ENCODE data around the gene CCNC. TPM values are rescaled to one million over a fixed set of nuclear protein-coding genes. Genes with fewer than 3 reads are reported as not detected.

Gene CCNC
- total and polyA plus RNA-seq, 5 donors from 2014 or later, result 32.3 to 48.6 (median 46.6) TPM

DNA sequence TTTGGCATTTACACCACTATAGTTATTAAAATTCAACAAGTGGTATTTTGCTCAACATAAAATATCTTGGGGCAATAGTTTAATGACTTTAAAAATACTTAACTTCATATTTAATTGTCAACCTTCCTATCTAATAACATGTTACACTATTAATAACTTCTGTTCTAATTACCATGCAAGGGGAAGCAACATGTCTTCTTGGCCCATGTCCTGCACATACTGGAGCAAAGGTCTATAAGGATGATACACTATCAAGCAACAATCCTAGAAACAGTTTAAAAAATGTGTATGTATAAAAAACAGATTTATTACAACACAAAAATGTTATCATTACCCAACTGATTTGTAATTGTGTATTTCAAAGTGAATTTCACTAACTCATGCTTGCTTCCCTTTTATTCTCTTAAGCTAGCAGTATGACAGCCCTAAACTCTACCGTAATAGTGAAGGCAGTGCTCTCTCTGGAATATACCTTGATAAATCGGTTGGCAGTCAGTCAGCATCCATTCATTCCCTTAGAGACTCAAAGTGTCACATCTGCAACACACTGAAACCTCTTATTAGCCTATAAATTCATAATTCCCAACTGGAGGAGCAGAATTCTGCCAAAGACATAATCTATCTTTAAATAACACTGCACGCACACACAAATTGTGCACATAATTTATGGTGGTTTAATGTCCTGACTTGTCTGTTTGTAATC, 18.3 kb downstream of the CCNC start:
- no peaks in the 10 kb centered on the region for H3K4me1 ChIP-seq (ENCODE audit: control insufficient read depth, insufficient read depth, low read length, poor library complexity, severe bottlenecking)
- H3K27me3 ChIP-seq (ENCODE audit: control insufficient read depth, insufficient read depth, low read length), result no peaks in the 10 kb centered on the region
- H3K36me3 ChIP-seq (ENCODE audit: control insufficient read depth, insufficient read depth, low read length), result peaks cover 41% of the 10 kb centered on the region
- no peak overlapping the region for H3K4me3 ChIP-seq (ENCODE audit: low read depth, low read length)
- peaks cover 4% of the 10 kb centered on the region for H3K27me3 Mint-ChIP-seq
- no peak overlapping the region for H3K27ac ChIP-seq (ENCODE audit: insufficient read depth, low read length, poor library complexity, severe bottlenecking)
- ATAC-seq (ENCODE audit: low read depth in 2 of 2) (no peak), DNase-seq (no peak)
- no peak overlapping the region for H3K4me3 Mint-ChIP-seq
- peaks cover 37% of the 10 kb centered on the region for H3K36me3 Mint-ChIP-seq
- no peaks in the 10 kb centered on the region for H3K9me3 Mint-ChIP-seq
- peak overlapping the region in 2 of 3 donors; percentile 68 to 77 for H3K27ac Mint-ChIP-seq
- H3K9me3 ChIP-seq (ENCODE audit: control insufficient read depth in 2 of 2, low read length in 2 of 2), result no peaks in the 10 kb centered on the region
- peaks cover 9 to 21% (median 12%) of the 10 kb centered on the region in 4 donors for H3K4me1 Mint-ChIP-seq

DNA sequence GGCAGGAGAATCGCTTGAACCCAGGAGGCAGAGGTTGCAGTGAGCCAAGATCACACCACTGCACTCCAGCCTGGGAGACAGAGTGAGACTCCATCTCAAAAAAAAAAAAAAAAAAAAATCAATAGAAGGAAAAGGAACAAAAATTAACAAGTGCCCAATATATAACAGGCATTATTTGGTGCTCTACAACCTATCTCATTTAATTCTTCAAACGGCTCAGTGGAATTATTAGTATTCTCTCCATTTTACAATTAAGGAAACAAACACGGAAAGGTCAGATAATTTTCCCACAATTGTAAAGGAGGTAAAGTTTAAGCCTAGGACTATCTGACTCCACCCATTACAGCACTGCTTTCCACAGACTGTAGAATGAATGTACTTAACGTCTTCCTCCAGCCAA, 19.8 kb downstream of the CCNC start:
- Mint-ChIP-seq H3K4me3 (no peak overlapping the region), H3K4me1 (peaks cover 7 to 28% (median 11%) of the 10 kb centered on the region in 4 donors), H3K27ac (no peak overlapping the region), H3K27me3 (peaks cover 4% of the 10 kb centered on the region), H3K9me3 (no peaks in the 10 kb centered on the region), H3K36me3 (peaks cover 31% of the 10 kb centered on the region)
- H3K27me3 ChIP-seq (ENCODE audit: control insufficient read depth, insufficient read depth, low read length), result no peaks in the 10 kb centered on the region
- peaks cover 39% of the 10 kb centered on the region for H3K36me3 ChIP-seq (ENCODE audit: control insufficient read depth, insufficient read depth, low read length)
- no peak overlapping the region for H3K27ac ChIP-seq (ENCODE audit: insufficient read depth, low read length, poor library complexity, severe bottlenecking)
- ATAC-seq (ENCODE audit: low read depth in 2 of 2) (no peak), DNase-seq (no peak)
- H3K4me3 ChIP-seq (ENCODE audit: low read depth, low read length), result no peak overlapping the region
- no peaks in the 10 kb centered on the region for H3K4me1 ChIP-seq (ENCODE audit: control insufficient read depth, insufficient read depth, low read length, poor library complexity, severe bottlenecking)
- no peaks in the 10 kb centered on the region for H3K9me3 ChIP-seq (ENCODE audit: control insufficient read depth in 2 of 2, low read length in 2 of 2)

DNA sequence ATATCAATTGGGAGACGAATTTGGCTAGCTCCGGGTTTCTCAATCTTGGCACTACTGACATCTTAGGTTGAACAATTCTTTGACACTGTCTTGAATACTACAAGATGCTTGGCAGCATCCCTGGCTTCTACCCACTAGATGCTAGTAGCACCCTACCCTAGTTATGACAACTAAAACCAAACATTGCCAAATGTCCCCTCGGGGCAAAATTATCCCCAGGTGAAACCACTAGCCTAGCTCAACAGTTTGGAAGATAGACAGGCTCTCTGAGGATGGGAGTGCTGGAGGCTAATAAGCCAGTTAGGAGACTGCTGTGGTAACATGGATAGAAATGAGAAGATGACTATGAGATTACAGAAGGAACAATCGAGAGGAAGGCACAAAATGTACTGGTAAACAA, 20.9 kb downstream of the CCNC start:
- Mint-ChIP-seq H3K27ac (no peak overlapping the region), H3K4me1 (peaks cover 4 to 20% (median 11%) of the 10 kb centered on the region in 4 donors), H3K4me3 (no peak overlapping the region), H3K9me3 (no peaks in the 10 kb centered on the region), H3K36me3 (peaks cover 27% of the 10 kb centered on the region), H3K27me3 (peaks cover 4% of the 10 kb centered on the region)
- H3K4me1 ChIP-seq (ENCODE audit: control insufficient read depth, insufficient read depth, low read length, poor library complexity, severe bottlenecking), result no peaks in the 10 kb centered on the region
- no peak overlapping the region for H3K27ac ChIP-seq (ENCODE audit: insufficient read depth, low read length, poor library complexity, severe bottlenecking)
- no peak overlapping the region for H3K4me3 ChIP-seq (ENCODE audit: low read depth, low read length)
- H3K9me3 ChIP-seq (ENCODE audit: control insufficient read depth in 2 of 2, low read length in 2 of 2), result no peaks in the 10 kb centered on the region
- no peaks in the 10 kb centered on the region for H3K27me3 ChIP-seq (ENCODE audit: control insufficient read depth, insufficient read depth, low read length)
- peaks cover 46% of the 10 kb centered on the region for H3K36me3 ChIP-seq (ENCODE audit: control insufficient read depth, insufficient read depth, low read length)
- ATAC-seq (ENCODE audit: low read depth in 2 of 2), result no peak
- no peak for DNase-seq

DNA sequence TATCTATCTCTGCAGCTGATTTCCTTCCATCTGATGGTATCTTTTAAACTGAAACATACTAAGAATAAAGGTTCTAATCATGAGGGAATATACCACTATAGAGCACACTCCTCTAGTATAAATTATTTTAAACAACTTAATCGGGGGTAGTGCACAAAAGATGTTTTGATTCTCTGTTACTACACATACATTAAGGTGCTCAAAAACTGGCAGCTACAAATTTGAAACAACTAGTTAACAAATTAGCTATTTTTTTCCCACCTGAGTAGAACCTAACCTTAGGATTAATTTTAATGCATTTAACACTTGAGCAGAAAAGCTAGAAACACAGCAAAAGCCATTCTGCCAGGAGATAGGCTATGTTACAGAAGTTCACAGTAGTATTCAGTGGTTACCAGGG, 23.0 kb downstream of the CCNC start:
- Histone ChIP-seq H3K4me3 (ENCODE audit: low read depth, low read length) (no peak overlapping the region), H3K36me3 (ENCODE audit: control insufficient read depth, insufficient read depth, low read length) (peaks cover 59% of the 10 kb centered on the region), H3K27me3 (ENCODE audit: control insufficient read depth, insufficient read depth, low read length) (no peaks in the 10 kb centered on the region), H3K4me1 (ENCODE audit: control insufficient read depth, insufficient read depth, low read length, poor library complexity, severe bottlenecking) (no peaks in the 10 kb centered on the region), H3K27ac (ENCODE audit: insufficient read depth, low read length, poor library complexity, severe bottlenecking) (no peak overlapping the region), H3K9me3 (ENCODE audit: control insufficient read depth in 2 of 2, low read length in 2 of 2) (no peaks in the 10 kb centered on the region)
- Mint-ChIP-seq H3K27ac (no peak overlapping the region), H3K4me3 (no peak overlapping the region), H3K36me3 (peaks cover 35% of the 10 kb centered on the region), H3K4me1 (peaks cover 4 to 20% (median 11%) of the 10 kb centered on the region in 4 donors), H3K9me3 (no peaks in the 10 kb centered on the region), H3K27me3 (peaks cover 4% of the 10 kb centered on the region)
- no peak for DNase-seq
- ATAC-seq (ENCODE audit: low read depth in 2 of 2), result no peak

DNA sequence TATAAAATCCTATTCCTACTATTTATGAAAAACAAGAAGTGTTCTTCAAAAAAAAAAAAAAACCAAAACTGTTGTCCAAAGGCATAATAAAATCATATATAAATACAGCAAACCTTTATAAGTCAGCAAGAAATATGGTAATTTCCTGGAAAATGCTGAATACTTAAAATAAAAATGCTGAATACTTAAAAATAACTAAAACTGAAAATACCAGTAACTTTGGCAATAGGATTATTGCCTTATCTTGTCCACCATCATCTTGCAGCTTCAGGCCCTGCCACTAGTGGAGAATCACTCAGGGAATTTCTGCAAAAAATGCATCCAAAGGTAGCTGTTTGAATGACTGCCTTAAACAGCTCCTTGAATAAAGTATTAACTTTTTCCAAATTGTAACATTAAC, 24.5 kb downstream of the CCNC start:
- Mint-ChIP-seq H3K4me3 (no peak overlapping the region), H3K27ac (no peak overlapping the region), H3K27me3 (peaks cover 4% of the 10 kb centered on the region), H3K4me1 (peaks cover 0 to 20% (median 10%) of the 10 kb centered on the region in 4 donors), H3K36me3 (peaks cover 32% of the 10 kb centered on the region), H3K9me3 (no peaks in the 10 kb centered on the region)
- no peak for DNase-seq
- Histone ChIP-seq H3K4me3 (ENCODE audit: low read depth, low read length) (no peak overlapping the region), H3K36me3 (ENCODE audit: control insufficient read depth, insufficient read depth, low read length) (peaks cover 49% of the 10 kb centered on the region), H3K4me1 (ENCODE audit: control insufficient read depth, insufficient read depth, low read length, poor library complexity, severe bottlenecking) (no peaks in the 10 kb centered on the region), H3K9me3 (ENCODE audit: control insufficient read depth in 2 of 2, low read length in 2 of 2) (no peaks in the 10 kb centered on the region), H3K27me3 (ENCODE audit: control insufficient read depth, insufficient read depth, low read length) (no peaks in the 10 kb centered on the region), H3K27ac (ENCODE audit: insufficient read depth, low read length, poor library complexity, severe bottlenecking) (no peak overlapping the region)
- ATAC-seq (ENCODE audit: low read depth in 2 of 2), result no peak

DNA sequence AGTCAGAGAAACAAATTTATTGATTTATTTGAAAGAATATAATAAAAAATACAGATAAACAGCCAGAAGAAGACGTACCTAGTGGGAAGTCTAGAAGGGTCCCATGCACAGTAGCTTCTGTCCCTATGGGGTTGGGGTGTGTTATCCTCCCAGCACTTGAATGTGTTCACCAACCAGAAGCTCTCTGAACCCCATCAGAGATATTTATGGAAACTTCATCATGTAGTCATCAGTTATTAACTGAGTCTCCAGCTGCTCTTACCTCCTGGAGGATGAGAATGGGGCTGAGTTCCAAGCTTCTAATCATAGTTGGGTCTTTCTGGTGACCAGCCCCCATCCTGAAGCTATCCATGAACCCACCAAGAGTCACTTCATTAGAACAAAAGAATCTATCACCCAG, 37.8 kb downstream of the CCNC start:
- ATAC-seq (ENCODE audit: low read depth in 2 of 2), result no peak
- H3K36me3 Mint-ChIP-seq, result peaks cover 7% of the 10 kb centered on the region
- no peaks in the 10 kb centered on the region for H3K27me3 ChIP-seq (ENCODE audit: control insufficient read depth, insufficient read depth, low read length)
- no peak overlapping the region for H3K27ac ChIP-seq (ENCODE audit: insufficient read depth, low read length, poor library complexity, severe bottlenecking)
- H3K4me3 ChIP-seq (ENCODE audit: low read depth, low read length), result no peak overlapping the region
- H3K27me3 Mint-ChIP-seq, result no peaks in the 10 kb centered on the region
- DNase-seq, result no peak
- H3K4me1 ChIP-seq (ENCODE audit: control insufficient read depth, insufficient read depth, low read length, poor library complexity, severe bottlenecking), result no peaks in the 10 kb centered on the region
- no peaks in the 10 kb centered on the region for H3K9me3 ChIP-seq (ENCODE audit: control insufficient read depth in 2 of 2, low read length in 2 of 2)
- H3K4me3 Mint-ChIP-seq, result no peak overlapping the region
- H3K36me3 ChIP-seq (ENCODE audit: control insufficient read depth, insufficient read depth, low read length), result peaks cover 9% of the 10 kb centered on the region
- H3K9me3 Mint-ChIP-seq, result no peaks in the 10 kb centered on the region
- H3K4me1 Mint-ChIP-seq, result peaks cover 0 to 24% (median 2%) of the 10 kb centered on the region in 4 donors
- no peak overlapping the region for H3K27ac Mint-ChIP-seq

DNA sequence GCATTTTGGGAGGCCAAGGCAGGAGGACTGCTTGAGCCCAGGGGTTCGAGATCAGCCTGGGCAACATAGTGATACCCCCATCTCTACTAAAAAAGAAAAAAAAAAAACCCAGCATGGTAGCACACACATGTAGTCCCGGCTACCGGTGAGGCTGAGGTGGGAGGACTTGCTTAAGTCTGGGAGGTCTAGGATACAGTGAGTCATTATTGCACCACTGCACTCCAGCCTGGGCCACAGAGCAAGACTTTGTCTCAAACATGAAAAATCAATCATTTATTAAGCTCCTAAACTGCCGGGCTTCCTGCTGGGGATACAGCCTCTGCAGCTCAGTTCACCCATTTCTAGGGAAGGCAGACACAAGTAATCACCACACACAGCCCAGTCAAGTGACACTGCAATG, 45.9 kb downstream of the CCNC start:
- H3K27me3 ChIP-seq (ENCODE audit: control insufficient read depth, insufficient read depth, low read length), result no peaks in the 10 kb centered on the region
- no peaks in the 10 kb centered on the region for H3K36me3 Mint-ChIP-seq
- H3K27ac ChIP-seq (ENCODE audit: insufficient read depth, low read length, poor library complexity, severe bottlenecking), result no peak overlapping the region
- H3K4me1 ChIP-seq (ENCODE audit: control insufficient read depth, insufficient read depth, low read length, poor library complexity, severe bottlenecking), result peaks cover 3% of the 10 kb centered on the region
- H3K4me3 ChIP-seq (ENCODE audit: low read depth, low read length), result no peak overlapping the region
- no peak overlapping the region for H3K27ac Mint-ChIP-seq
- peak overlapping the region; percentile 35 to 96 (median 72) for H3K4me3 Mint-ChIP-seq
- H3K9me3 ChIP-seq (ENCODE audit: control insufficient read depth in 2 of 2, low read length in 2 of 2), result no peaks in the 10 kb centered on the region
- no peaks in the 10 kb centered on the region for H3K36me3 ChIP-seq (ENCODE audit: control insufficient read depth, insufficient read depth, low read length)
- H3K4me1 Mint-ChIP-seq, result peaks cover 1 to 29% (median 23%) of the 10 kb centered on the region in 4 donors
- DNase-seq, result no peak
- H3K9me3 Mint-ChIP-seq, result no peaks in the 10 kb centered on the region
- no peak for ATAC-seq (ENCODE audit: low read depth in 2 of 2)
- H3K27me3 Mint-ChIP-seq, result peaks cover 13% of the 10 kb centered on the region

DNA sequence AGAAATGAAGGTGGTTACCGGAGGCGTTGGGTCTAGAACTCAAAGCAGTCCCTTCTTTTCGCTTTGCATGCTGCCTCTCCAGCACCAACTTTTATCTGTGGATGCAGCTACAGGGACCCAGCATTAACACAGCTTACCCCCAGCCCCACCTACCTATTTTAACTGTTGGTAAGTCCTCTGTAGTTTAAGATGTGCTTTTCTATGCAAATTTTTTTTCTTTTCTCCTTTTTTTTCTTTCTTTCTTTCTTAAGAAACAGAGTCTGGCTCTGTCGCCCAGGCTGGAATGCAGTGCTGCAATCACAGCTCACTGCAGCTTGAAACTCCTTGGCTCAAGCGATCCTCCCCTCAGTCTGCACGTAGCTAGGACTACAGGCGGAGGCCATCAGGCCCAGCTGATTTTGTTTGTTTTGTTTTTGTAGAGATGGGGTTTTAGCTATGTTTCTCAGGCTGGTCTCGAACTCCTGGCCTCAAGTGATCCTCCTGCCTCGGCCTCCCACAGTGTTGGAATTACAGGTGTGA, 46.8 kb downstream of the CCNC start:
- peak overlapping the region; percentile 93 to 99 (median 98) for H3K27ac Mint-ChIP-seq
- H3K27me3 Mint-ChIP-seq, result peaks cover 14% of the 10 kb centered on the region
- Histone ChIP-seq H3K27ac (ENCODE audit: insufficient read depth, low read length, poor library complexity, severe bottlenecking) (peak overlapping the region; percentile 72), H3K4me1 (ENCODE audit: control insufficient read depth, insufficient read depth, low read length, poor library complexity, severe bottlenecking) (peaks cover 3% of the 10 kb centered on the region), H3K4me3 (ENCODE audit: low read depth, low read length) (peak overlapping the region; percentile 89), H3K9me3 (ENCODE audit: control insufficient read depth in 2 of 2, low read length in 2 of 2) (no peaks in the 10 kb centered on the region), H3K36me3 (ENCODE audit: control insufficient read depth, insufficient read depth, low read length) (no peaks in the 10 kb centered on the region), H3K27me3 (ENCODE audit: control insufficient read depth, insufficient read depth, low read length) (peaks cover under 1% of the 10 kb centered on the region)
- peak overlapping the region; percentile 95 to 98 (median 96) for H3K4me3 Mint-ChIP-seq
- DNase-seq, result no peak
- peaks cover 1 to 29% (median 23%) of the 10 kb centered on the region in 4 donors for H3K4me1 Mint-ChIP-seq
- H3K36me3 Mint-ChIP-seq, result no peaks in the 10 kb centered on the region
- ATAC-seq (ENCODE audit: low read depth in 2 of 2), result peak in 1 of 2 donors; percentile 16
- H3K9me3 Mint-ChIP-seq, result no peaks in the 10 kb centered on the region
